IMR-90 (cell line): ENCODE measurements around the gene MEIS1. TPM values are rescaled to one million over a fixed set of nuclear protein-coding genes. Genes with fewer than 3 reads are reported as not detected.
A peak's percentile ranks its signal among the peaks of the same experiment; 100 is the strongest.

ENCODE experiments used
- ATAC-seq: fragments of 200-7000 bp; cut with Tn5 transposase; 2 replicates; pipeline ENCODE4 v1.9.1; 2020; ENCODE audit warnings: low read depth, mild to moderate bottlenecking, moderate library complexity
- BruUV-seq: library from RNA; stranded (reverse); fragments of 400-500 nt; replicated peaks from 2 replicates; lab custom pipeline; 2021; lab: Mats Ljungman, UMichigan
- CTCF ChIA-PET: fragments of 300-600 bp; formaldehyde crosslinking; extraction: SDS; loops from one replicate; lab custom pipeline; 2021; ENCODE audit warnings: antibody characterized with exemption; lab: Yijun Ruan, JAX
- POLR2A ChIA-PET: fragments of 300-600 bp; sonication (Branson Sonifier 250); formaldehyde crosslinking; loops from one replicate; lab custom pipeline; 2022; ENCODE audit warnings: antibody characterized with exemption; ENCODE audit not compliant: unreplicated experiment; lab: Charles Lee
- DNase-seq: peaks from one replicate; pipeline ENCODE4 v3.0.0; 2013
- H2AFZ ChIP-seq: replicated peaks from 2 replicates; pipeline ENCODE3; 2013; ENCODE audit warnings: low read length, mild to moderate bottlenecking; ENCODE audit not compliant: poor library complexity
- H2AK5ac ChIP-seq: 2 replicates; pipeline ENCODE4 v1.6.1; 2013; ENCODE audit warnings: low read depth, low read length, inconsistent platforms
- H2AK9ac ChIP-seq: replicated peaks from 2 replicates; pipeline ENCODE3; 2013; ENCODE audit warnings: mild to moderate bottlenecking, low read depth, low read length, moderate library complexity; ENCODE audit not compliant: poor library complexity
- H2BK120ac ChIP-seq: 2 replicates; pipeline ENCODE4 v1.6.1; 2013; ENCODE audit warnings: low read depth, low read length, inconsistent platforms
- H2BK15ac ChIP-seq: 3 replicates; pipeline ENCODE4 v1.6.1; 2013; ENCODE audit warnings: low read depth, low read length, inconsistent platforms
- H2BK20ac ChIP-seq: 2 replicates; pipeline ENCODE4 v1.6.1; 2013; ENCODE audit warnings: low read depth, mild to moderate bottlenecking, inconsistent platforms, low read length, moderate library complexity
- H2BK5ac ChIP-seq: 2 replicates; pipeline ENCODE4 v1.6.1; 2013; ENCODE audit warnings: mild to moderate bottlenecking, low read depth, low read length, inconsistent platforms; ENCODE audit not compliant: poor library complexity, severe bottlenecking
- H3K14ac ChIP-seq: replicated peaks from 2 replicates; pipeline ENCODE4 v1.6.1; 2013; ENCODE audit warnings: low read depth, low read length, inconsistent platforms
- H3K18ac ChIP-seq: 2 replicates; pipeline ENCODE4 v1.6.1; 2013; ENCODE audit warnings: low read depth, low read length, control low read depth
- H3K23ac ChIP-seq: 2 replicates; pipeline ENCODE4 v1.6.1; 2013; ENCODE audit warnings: low read depth, low read length, inconsistent platforms
- H3K27ac ChIP-seq: 2 replicates; pipeline ENCODE4 v1.5.1; 2013; ENCODE audit warnings: mild to moderate bottlenecking, control low read depth, low read length; ENCODE audit not compliant: insufficient read depth
- H3K27me3 ChIP-seq: 2 replicates; pipeline ENCODE4 v1.6.1; 2013; ENCODE audit warnings: low read length; ENCODE audit not compliant: control insufficient read depth, insufficient read depth
- H3K36me3 ChIP-seq: 2 replicates; pipeline ENCODE4 v1.6.1; 2013; ENCODE audit warnings: low read length, mixed read lengths; ENCODE audit not compliant: control insufficient read depth, insufficient read depth
- H3K4ac ChIP-seq: 2 replicates; pipeline ENCODE4 v1.6.1; 2013; ENCODE audit warnings: low read depth, low read length, inconsistent platforms
- H3K4me1 ChIP-seq: 2 replicates; pipeline ENCODE4 v1.6.1; 2013; ENCODE audit warnings: low read length, mixed read lengths; ENCODE audit not compliant: control insufficient read depth, insufficient read depth
- H3K4me2 ChIP-seq: 2 replicates; pipeline ENCODE4 v1.6.1; 2013; ENCODE audit warnings: low read depth, mild to moderate bottlenecking, control low read depth, low read length, moderate library complexity
- H3K4me3 ChIP-seq: 2 replicates; pipeline ENCODE4 v1.5.1; 2013; ENCODE audit warnings: low read depth, mild to moderate bottlenecking, control low read depth, low read length, moderate library complexity; ENCODE audit not compliant: insufficient read depth
- H3K56ac ChIP-seq: 2 replicates; pipeline ENCODE4 v1.6.1; 2013; ENCODE audit warnings: low read length, inconsistent platforms; ENCODE audit not compliant: insufficient read depth; ENCODE audit errors: extremely low read depth
- H3K79me1 ChIP-seq, 2 experiments: 2 replicates each; pipeline ENCODE4 v1.6.1; 2013; ENCODE audit warnings: low read length in 2 of 2, inconsistent platforms in 1 of 2, low read depth in 1 of 2
- H3K9ac ChIP-seq: 2 replicates; pipeline ENCODE4 v1.6.1; 2013; ENCODE audit warnings: low read depth, low read length, control low read depth
- H3K9me1 ChIP-seq: 2 replicates; pipeline ENCODE4 v1.6.1; 2013; ENCODE audit warnings: low read length, inconsistent platforms; ENCODE audit not compliant: insufficient read depth
- H3K9me3 ChIP-seq: 2 replicates; pipeline ENCODE4 v1.6.1; 2013; ENCODE audit warnings: low read length; ENCODE audit not compliant: control insufficient read depth, insufficient read depth
- H4K20me1 ChIP-seq: 2 replicates; pipeline ENCODE4 v1.6.1; 2013; ENCODE audit warnings: low read length, inconsistent platforms; ENCODE audit not compliant: insufficient read depth
- H4K5ac ChIP-seq: 2 replicates; pipeline ENCODE4 v1.6.1; 2013; ENCODE audit warnings: mild to moderate bottlenecking, low read depth, low read length, control low read depth
- H4K8ac ChIP-seq, 2 experiments: 2 replicates each; pipeline ENCODE4 v1.6.1; 2013; ENCODE audit warnings: low read depth in 2 of 2, low read length in 2 of 2, control low read depth in 1 of 2, inconsistent platforms in 1 of 2
- H4K91ac ChIP-seq: 2 replicates; pipeline ENCODE4 v1.6.1; 2013; ENCODE audit warnings: low read depth, low read length, inconsistent platforms; ENCODE audit not compliant: insufficient read depth
- MAZ ChIP-seq: IDR thresholded peaks from 2 replicates; pipeline ENCODE4 v1.6.1; 2012; ENCODE audit warnings: low read depth, mild to moderate bottlenecking, low read length, improper control_type of control experiment, moderate library complexity, borderline replicate concordance
- NFE2L2 ChIP-seq: fragments of 150-350 bp; IDR thresholded peaks from 2 replicates; pipeline ENCODE4 v1.6.1; 2016; ENCODE audit warnings: low read depth, mild to moderate bottlenecking, low read length
- POLR2A ChIP-seq: IDR thresholded peaks from 2 replicates; pipeline ENCODE4 v1.6.1; 2012; ENCODE audit warnings: mild to moderate bottlenecking, low read depth, low read length
- WGBS, 2 experiments: methylation state at CpG; one replicate each; pipeline versions ENCODE4 v1.1.5 to v1.1.7; 2013; ENCODE audit warnings: missing lambda C conversion rate in 2 of 2; ENCODE audit not compliant: insufficient read length in 1 of 2; ENCODE audit errors: extremely low coverage in 2 of 2; 5-methylcytosine and 5-hydroxymethylcytosine counted together
- dilution Hi-C: fragments of 300-500 bp; cut with HindIII; formaldehyde crosslinking; loops from one replicate; pipeline ENCODE4 v1.14.3; 2018; ENCODE audit warnings: low sequenced_read_pairs; ENCODE audit not compliant: unreplicated experiment
- in situ Hi-C: fragments of 300-500 bp; cut with MboI; formaldehyde crosslinking; loops from 3 replicates; pipeline ENCODE4 v1.14.3; 2019; ENCODE audit warnings: low sequenced_read_pairs, inconsistent platforms, mixed read lengths
- intact Hi-C: fragments of 100-400 bp; cut with micrococcal nuclease; formaldehyde crosslinking; loops from 2 replicates; pipeline ENCODE4 v1.10.0; 2022
- polyA plus RNA-seq, 3 experiments: library from polyadenylated mRNA; depleted of rRNA; stranded (reverse); fragments of >200 nt; gene quantifications; 2 replicates each; pipeline ENCODE4 v1.2.3, GENCODE V29; 2012; ENCODE audit warnings: low replicate concordance in 1 of 3
- total RNA-seq: library from RNA; depleted of rRNA; stranded (reverse); fragments of >200 nt; gene quantifications from 2 replicates; pipeline ENCODE4 v1.2.3, GENCODE V29; 2012
- TF ChIP-seq, protein P1 (sequence below): conservative IDR thresholded peaks from 2 replicates; pipeline ENCODE4 v1.5.1; 2012; ENCODE audit warnings: mild to moderate bottlenecking, low read depth, low read length, improper control_type of control experiment

Gene MEIS1
- total and polyA plus RNA-seq, 2 of the 4 experiments (the other 2 are of a cell fraction), result 54.4 to 157 TPM

- Histone ChIP-seq H3K27ac (peak overlapping the region; percentile 99), H3K9ac (peak overlapping the region; percentile 89), H3K14ac (peak overlapping the region; percentile 87), H3K4me1 (peaks cover 5% of the 10 kb centered on the region; the same call in 1 of the 2 replicates), H3K4ac (peak overlapping the region; percentile 91), H3K4me2 (peak overlapping the region; percentile 74), H4K8ac (peak overlapping the region; percentile 81 to 83), H4K91ac (peak overlapping the region; percentile 91), H3K23ac (peak overlapping the region; percentile 99), H2AK9ac (peak overlapping the region; percentile 91), H3K9me1 (no peaks in the 10 kb centered on the region), H3K36me3 (peaks cover 16% of the 10 kb centered on the region), H4K20me1 (peaks cover 6% of the 10 kb centered on the region; the same call in 1 of the 2 replicates), H2BK120ac (peak overlapping the region; percentile 73), H2AK5ac (no peak overlapping the region; the same call in 1 of the 2 replicates), H3K9me3 (no peaks in the 10 kb centered on the region), H2BK5ac (peak overlapping the region; percentile 90), H3K79me1 (peaks cover 5 to 18% of the 10 kb centered on the region in 2 experiments; a peak in 1 of 4 replicates), H3K56ac (peak overlapping the region; percentile 99), H3K27me3 (no peaks in the 10 kb centered on the region), H2BK20ac (peak overlapping the region; percentile 28; the same call in 1 of the 2 replicates), H2AFZ (peak overlapping the region; percentile 80), H2BK15ac (peak overlapping the region; percentile 21; the same call in 2 of the 3 replicates), H3K4me3 (peak overlapping the region; percentile 99), H4K5ac (peak overlapping the region; percentile 70), H3K18ac (peak overlapping the region; percentile 80)
- WGBS, 2 experiments, result 0% methylated on average over 7 of the region's 61 CpGs; no CpG with 5 or more reads in 1 of the 2 experiments
- POLR2A ChIA-PET, result interaction anchor here (0.6 to 2.1 kb wide), 13 partner anchors 11 to 1408 kb away, joined by 3 to 21 read pairs (median 4); no protein-coding TSS in a partner anchor
- intact Hi-C loops, result loop anchor here (1.0 to 5.0 kb wide), 6 partner anchors 141 to 1407 kb away; no protein-coding TSS in a partner anchor
- BruUV-seq, result TSS peak; percentile 76
- DNase-seq (peak; percentile 76), ATAC-seq (peak; percentile 35)
- in situ Hi-C loops, result loop anchor here (5.0 to 25.0 kb wide), 5 partner anchors 411 to 1603 kb away; no protein-coding TSS in a partner anchor
- CTCF ChIA-PET, result interaction anchor here (0.6 to 1.1 kb wide), 3 partner anchors 10 to 800 kb away, joined by 3 to 5 read pairs (median 3); no protein-coding TSS in a partner anchor
- dilution Hi-C loops, result loop anchor here (25.0 kb wide), 1 partner anchor 778 kb away; no protein-coding TSS in a partner anchor
- no peak for TF ChIP-seq NFE2L2
- TF ChIP-seq, protein P1, sequence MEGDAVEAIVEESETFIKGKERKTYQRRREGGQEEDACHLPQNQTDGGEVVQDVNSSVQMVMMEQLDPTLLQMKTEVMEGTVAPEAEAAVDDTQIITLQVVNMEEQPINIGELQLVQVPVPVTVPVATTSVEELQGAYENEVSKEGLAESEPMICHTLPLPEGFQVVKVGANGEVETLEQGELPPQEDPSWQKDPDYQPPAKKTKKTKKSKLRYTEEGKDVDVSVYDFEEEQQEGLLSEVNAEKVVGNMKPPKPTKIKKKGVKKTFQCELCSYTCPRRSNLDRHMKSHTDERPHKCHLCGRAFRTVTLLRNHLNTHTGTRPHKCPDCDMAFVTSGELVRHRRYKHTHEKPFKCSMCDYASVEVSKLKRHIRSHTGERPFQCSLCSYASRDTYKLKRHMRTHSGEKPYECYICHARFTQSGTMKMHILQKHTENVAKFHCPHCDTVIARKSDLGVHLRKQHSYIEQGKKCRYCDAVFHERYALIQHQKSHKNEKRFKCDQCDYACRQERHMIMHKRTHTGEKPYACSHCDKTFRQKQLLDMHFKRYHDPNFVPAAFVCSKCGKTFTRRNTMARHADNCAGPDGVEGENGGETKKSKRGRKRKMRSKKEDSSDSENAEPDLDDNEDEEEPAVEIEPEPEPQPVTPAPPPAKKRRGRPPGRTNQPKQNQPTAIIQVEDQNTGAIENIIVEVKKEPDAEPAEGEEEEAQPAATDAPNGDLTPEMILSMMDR, result no peak
- TF ChIP-seq MAZ, result peak; percentile 77; the same call in 1 of the 2 replicates
- TF ChIP-seq POLR2A, result peak; percentile 10; the same call in 1 of the 2 replicates
Observed at GRCh38 chr2:66433945-66434678, 813 bp upstream of the MEIS1 start.
